ENCODE results near the gene SORBS2. TPM values are rescaled to one million over a fixed set of nuclear protein-coding genes. Genes with fewer than 3 reads are reported as not detected.

The SORBS2 gene
- total RNA-seq, 1 experiment from 2014 or later, result 8.4 TPM

DNA sequence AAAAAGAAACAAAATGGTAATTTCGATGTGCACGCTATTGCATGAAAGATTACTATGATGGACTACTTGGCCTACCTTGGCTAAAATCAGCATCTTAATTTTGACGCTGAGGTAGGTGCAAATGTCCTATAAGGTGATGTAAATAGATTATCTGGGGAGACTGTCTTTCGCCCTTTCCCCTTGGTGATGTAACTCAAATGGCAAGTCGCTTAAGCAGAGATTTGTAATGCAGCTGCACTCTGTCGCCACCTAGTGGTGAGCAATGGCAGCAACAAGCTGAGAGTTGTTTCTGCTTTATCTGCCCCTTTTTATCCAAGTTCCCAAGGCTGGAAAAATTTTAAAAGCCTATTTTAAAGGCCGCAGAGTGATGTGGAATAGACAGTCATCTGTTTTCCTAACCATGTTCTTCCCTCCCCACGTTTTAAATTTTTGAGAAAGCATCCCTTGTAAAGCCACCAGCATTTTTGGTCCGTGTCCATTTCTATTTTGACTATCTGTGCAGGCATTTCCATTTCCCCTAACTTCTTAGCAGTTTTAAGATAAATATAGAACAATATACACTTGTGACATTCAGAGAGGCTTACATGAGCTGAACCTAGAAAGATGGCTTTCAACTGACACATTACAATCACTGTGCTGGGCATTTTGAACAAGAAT, 214.3 kb downstream of the SORBS2 start:
- Histone ChIP-seq H3K4me3 (ENCODE audit: low read depth in 2 of 2, low read length in 2 of 2) (no peak overlapping the region), H3K9me3 (ENCODE audit: control insufficient read depth, insufficient read depth, low read depth, low read length) (no peaks in the 10 kb centered on the region), H3K36me3 (ENCODE audit: control insufficient read depth, insufficient read depth, low read length) (no peaks in the 10 kb centered on the region), H3K4me1 (ENCODE audit: control insufficient read depth, insufficient read depth, low read length) (no peaks in the 10 kb centered on the region), H3K27me3 (ENCODE audit: control insufficient read depth, insufficient read depth, low read length) (no peaks in the 10 kb centered on the region), H3K27ac (ENCODE audit: low read length) (no peak overlapping the region)
- DNase-seq (ENCODE audit: low read depth, low spot score), result peak; percentile 69
- ATAC-seq, result peak; percentile 70; the same call in 1 of the 2 replicates
- BruUV-seq (replicated peaks), result no TSS peak
- POLR2A ChIA-PET, result interaction anchor here (0.6 kb wide), 2 partner anchors 12 to 386 kb away, joined by 3 read pairs; no protein-coding TSS in a partner anchor
- in situ Hi-C loops (cut with HindIII; ENCODE audit: low pct_unique_long_range_greater_than_20kb, low sequenced_read_pairs), result no loop called here
- intact Hi-C loops (cut with micrococcal nuclease; ENCODE audit: unreplicated experiment), result loop anchor here (5.0 to 10.0 kb wide), 2 partner anchors 125 to 393 kb away; partner anchors contain the start of genes CCDC110, CFAP97 and SNX25
- TF ChIP-seq TCF7L2 (IDR thresholded peaks at IDR 0.05; ENCODE audit: low read depth, low read length), result no peak
- TF ChIP-seq, protein P1, sequence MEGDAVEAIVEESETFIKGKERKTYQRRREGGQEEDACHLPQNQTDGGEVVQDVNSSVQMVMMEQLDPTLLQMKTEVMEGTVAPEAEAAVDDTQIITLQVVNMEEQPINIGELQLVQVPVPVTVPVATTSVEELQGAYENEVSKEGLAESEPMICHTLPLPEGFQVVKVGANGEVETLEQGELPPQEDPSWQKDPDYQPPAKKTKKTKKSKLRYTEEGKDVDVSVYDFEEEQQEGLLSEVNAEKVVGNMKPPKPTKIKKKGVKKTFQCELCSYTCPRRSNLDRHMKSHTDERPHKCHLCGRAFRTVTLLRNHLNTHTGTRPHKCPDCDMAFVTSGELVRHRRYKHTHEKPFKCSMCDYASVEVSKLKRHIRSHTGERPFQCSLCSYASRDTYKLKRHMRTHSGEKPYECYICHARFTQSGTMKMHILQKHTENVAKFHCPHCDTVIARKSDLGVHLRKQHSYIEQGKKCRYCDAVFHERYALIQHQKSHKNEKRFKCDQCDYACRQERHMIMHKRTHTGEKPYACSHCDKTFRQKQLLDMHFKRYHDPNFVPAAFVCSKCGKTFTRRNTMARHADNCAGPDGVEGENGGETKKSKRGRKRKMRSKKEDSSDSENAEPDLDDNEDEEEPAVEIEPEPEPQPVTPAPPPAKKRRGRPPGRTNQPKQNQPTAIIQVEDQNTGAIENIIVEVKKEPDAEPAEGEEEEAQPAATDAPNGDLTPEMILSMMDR (IDR thresholded peaks at IDR 0.05), result peak; percentile 94
- CTCF ChIA-PET, result interaction anchor here (0.7 to 1.2 kb wide), 3 partner anchors 9 to 429 kb away, joined by 3 to 4 read pairs (median 3); partner anchors contain the start of genes ANKRD37 and LRP2BP

DNA sequence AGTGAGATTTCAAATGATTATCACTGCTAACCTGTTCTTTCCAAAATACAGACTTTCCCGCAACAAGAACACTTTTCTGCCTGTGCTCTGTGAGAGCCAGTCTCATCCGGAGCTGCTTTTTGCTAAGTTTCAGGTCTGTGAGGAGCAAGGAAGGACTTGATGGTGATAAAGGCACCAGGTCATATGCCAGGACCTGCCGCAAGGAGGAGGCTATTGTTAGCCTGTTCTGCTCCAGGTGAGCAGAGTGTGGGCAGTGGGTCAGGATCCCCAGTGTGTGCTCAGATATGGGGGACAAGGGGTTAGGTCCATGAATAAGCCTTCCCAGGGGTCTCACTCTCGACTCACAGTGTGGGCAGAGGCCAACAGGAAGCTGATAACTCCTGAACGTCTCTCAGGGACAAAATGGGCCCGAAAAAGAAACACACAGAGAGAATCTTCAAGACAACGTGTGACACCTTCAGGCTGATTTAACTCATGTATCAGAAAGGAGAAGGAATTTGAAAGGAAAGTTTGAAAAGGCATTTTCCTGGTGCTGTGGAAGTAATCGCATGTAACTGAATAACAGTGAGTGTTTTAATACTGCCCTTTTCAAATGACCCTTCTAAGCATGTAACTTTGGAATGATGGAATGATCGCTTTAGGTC, 219.0 kb downstream of the SORBS2 start:
- H3K27ac ChIP-seq (ENCODE audit: low read length), result no peak overlapping the region
- ChIA-PET CTCF (no interaction called here), POLR2A (no interaction called here)
- intact Hi-C loops (cut with micrococcal nuclease; ENCODE audit: unreplicated experiment) (loop anchor here (10.0 kb wide), 1 partner anchor 388 kb away; the partner anchor contains the start of genes CFAP97 and SNX25), in situ Hi-C loops (cut with HindIII; ENCODE audit: low pct_unique_long_range_greater_than_20kb, low sequenced_read_pairs) (no loop called here)
- H3K4me1 ChIP-seq (ENCODE audit: control insufficient read depth, insufficient read depth, low read length), result no peaks in the 10 kb centered on the region
- ATAC-seq, result no peak
- no peaks in the 10 kb centered on the region for H3K27me3 ChIP-seq (ENCODE audit: control insufficient read depth, insufficient read depth, low read length)
- H3K36me3 ChIP-seq (ENCODE audit: control insufficient read depth, insufficient read depth, low read length), result no peaks in the 10 kb centered on the region
- TF ChIP-seq REST (IDR thresholded peaks at IDR 0.05; ENCODE audit: insufficient read depth in 1 of 2, low read depth in 2 of 2, low read length in 1 of 2) (no peak), TCF7L2 (IDR thresholded peaks at IDR 0.05; ENCODE audit: low read depth, low read length) (no peak), POLR2AphosphoS5 (IDR thresholded peaks at IDR 0.05; ENCODE audit: low read depth, low read length) (no peak), SIN3A (IDR thresholded peaks at IDR 0.05; ENCODE audit: borderline replicate concordance, insufficient read depth, low read depth, low read length) (no peak)
- TF ChIP-seq, protein P1 (IDR thresholded peaks at IDR 0.05), result no peak
- DNase-seq (ENCODE audit: low read depth, low spot score), result no peak
- no peak overlapping the region for H3K4me3 ChIP-seq (ENCODE audit: low read depth in 2 of 2, low read length in 2 of 2)
- no TSS peak for BruUV-seq (replicated peaks)
- no peaks in the 10 kb centered on the region for H3K9me3 ChIP-seq (ENCODE audit: control insufficient read depth, insufficient read depth, low read depth, low read length)
